Hepatocyte (in vitro differentiated cells): Measurements from ENCODE around the gene PIGT. TPM values are rescaled to one million over a fixed set of nuclear protein-coding genes. Genes with fewer than 3 reads are reported as not detected.

Experiments used
- DNase-seq: peaks from one replicate; pipeline ENCODE4 v3.0.0-alpha.2; 2016; ENCODE audit warnings: low spot score
- H2AFZ ChIP-seq: fragments of 200-600 bp; sonication (generic); 2 replicates; pipeline ENCODE4 v1.6.0; 2016; ENCODE audit warnings: antibody characterized with exemption, mild to moderate bottlenecking
- H3K27ac ChIP-seq: fragments of 200-600 bp; sonication (generic); 2 replicates; pipeline ENCODE4 v1.5.1; 2016; ENCODE audit warnings: mild to moderate bottlenecking
- H3K27me3 ChIP-seq: fragments of 200-600 bp; sonication (generic); 2 replicates; pipeline ENCODE4 v1.6.1; 2016
- H3K36me3 ChIP-seq: fragments of 200-600 bp; sonication (generic); replicated peaks from 2 replicates; pipeline ENCODE4 v1.5.1; 2016; ENCODE audit warnings: low read depth; ENCODE audit not compliant: insufficient read depth
- H3K4me1 ChIP-seq: fragments of 200-600 bp; sonication (generic); 2 replicates; pipeline ENCODE4 v1.5.1; 2016; ENCODE audit warnings: mild to moderate bottlenecking, moderate library complexity; ENCODE audit not compliant: insufficient read depth
- H3K4me2 ChIP-seq: fragments of 200-600 bp; sonication (generic); 2 replicates; pipeline ENCODE4 v1.6.0; 2016
- H3K4me3 ChIP-seq: fragments of 200-600 bp; sonication (generic); 2 replicates; pipeline ENCODE4 v1.5.1; 2016; ENCODE audit warnings: mild to moderate bottlenecking
- H3K79me2 ChIP-seq: fragments of 200-600 bp; sonication (generic); 2 replicates; pipeline ENCODE4 v1.6.0; 2017; ENCODE audit warnings: mild to moderate bottlenecking
- H3K9me2 ChIP-seq: fragments of 200-600 bp; sonication (generic); replicated peaks from 2 replicates; pipeline ENCODE4 v1.6.0; 2017; ENCODE audit warnings: mild to moderate bottlenecking; ENCODE audit not compliant: insufficient read depth
- H3K9me3 ChIP-seq: fragments of 200-600 bp; sonication (generic); 2 replicates; pipeline ENCODE4 v1.5.1; 2016; ENCODE audit warnings: low read depth, mild to moderate bottlenecking
- H4K20me1 ChIP-seq: fragments of 200-600 bp; sonication (generic); 2 replicates; pipeline ENCODE4 v1.6.0; 2016; ENCODE audit warnings: mild to moderate bottlenecking; ENCODE audit not compliant: insufficient read depth, poor library complexity, severe bottlenecking
- EZH2 ChIP-seq: fragments of 200-600 bp; sonication (generic); IDR thresholded peaks from 2 replicates; pipeline ENCODE4 v1.6.1; 2016; ENCODE audit warnings: antibody characterized with exemption, mild to moderate bottlenecking, borderline replicate concordance
- EZH2phosphoT487 ChIP-seq: fragments of 200-600 bp; sonication (generic); IDR thresholded peaks from one replicate; pipeline ENCODE4 v1.6.1; 2018; ENCODE audit warnings: antibody characterized with exemption, mild to moderate bottlenecking, low read depth, moderate library complexity; ENCODE audit not compliant: unreplicated experiment, severe bottlenecking
- WGBS: methylation state at CpG from one replicate; pipeline ENCODE4 v1.1.6; 2016; ENCODE audit warnings: low lambda C conversion rate; ENCODE audit errors: missing lambda C conversion rate; 5-methylcytosine and 5-hydroxymethylcytosine counted together
- polyA plus RNA-seq: library from polyadenylated mRNA; unstranded; fragments of >200 nt; fragmentation: Nextera tagmentation; extraction: Ambion mirVana; gene quantifications from 2 replicates; pipeline ENCODE4 v1.2.1, GENCODE V29; 2016
- total RNA-seq: library from RNA; depleted of rRNA; stranded (reverse); fragments of >200 nt; gene quantifications from 2 replicates; pipeline ENCODE4 v1.2.3, GENCODE V29; 2014
- TF ChIP-seq, protein P1 (sequence below): fragments of 200-600 bp; sonication (generic); IDR thresholded peaks from 2 replicates; pipeline ENCODE4 v1.5.1; 2016; ENCODE audit warnings: antibody characterized with exemption, mild to moderate bottlenecking; ENCODE audit not compliant: poor library complexity

PIGT gene
- total and polyA plus RNA-seq, 2 experiments from 2014 or later: 67.1 to 163 TPM

DNA sequence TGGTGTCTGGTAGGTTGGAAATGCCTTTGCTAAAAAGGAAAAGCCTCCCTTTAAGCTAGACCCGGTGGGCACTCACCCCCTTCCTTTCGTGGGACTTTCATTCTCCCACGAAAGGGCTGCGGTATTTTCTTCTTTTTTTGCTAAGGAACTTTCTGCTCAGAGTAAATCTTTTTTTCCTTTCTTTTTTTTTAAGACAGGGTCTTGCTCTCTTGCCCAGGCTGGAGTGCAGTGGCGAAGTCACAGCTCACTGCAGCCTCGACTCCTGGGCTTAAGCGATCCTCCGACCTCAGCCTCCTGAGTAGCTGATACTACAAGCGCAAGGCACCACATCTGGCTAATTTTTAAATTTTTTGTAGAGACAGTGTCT is 41.9 kb upstream of the PIGT start:
- no peak for DNase-seq
- Histone ChIP-seq H3K36me3 (no peaks in the 10 kb centered on the region), H3K4me1 (peaks cover 8% of the 10 kb centered on the region), H3K4me2 (peak overlapping the region; percentile 92), H3K9me2 (no peaks in the 10 kb centered on the region), H3K79me2 (no peaks in the 10 kb centered on the region), H4K20me1 (no peaks in the 10 kb centered on the region), H3K27ac (no peak overlapping the region), H3K4me3 (no peak overlapping the region), H3K27me3 (no peaks in the 10 kb centered on the region), H3K9me3 (no peaks in the 10 kb centered on the region), H2AFZ (no peak overlapping the region)
- WGBS: 66% methylated on average over 9 of the region's 9 CpGs
- TF ChIP-seq EZH2 (no peak), EZH2phosphoT487 (no peak)
- TF ChIP-seq, protein P1, sequence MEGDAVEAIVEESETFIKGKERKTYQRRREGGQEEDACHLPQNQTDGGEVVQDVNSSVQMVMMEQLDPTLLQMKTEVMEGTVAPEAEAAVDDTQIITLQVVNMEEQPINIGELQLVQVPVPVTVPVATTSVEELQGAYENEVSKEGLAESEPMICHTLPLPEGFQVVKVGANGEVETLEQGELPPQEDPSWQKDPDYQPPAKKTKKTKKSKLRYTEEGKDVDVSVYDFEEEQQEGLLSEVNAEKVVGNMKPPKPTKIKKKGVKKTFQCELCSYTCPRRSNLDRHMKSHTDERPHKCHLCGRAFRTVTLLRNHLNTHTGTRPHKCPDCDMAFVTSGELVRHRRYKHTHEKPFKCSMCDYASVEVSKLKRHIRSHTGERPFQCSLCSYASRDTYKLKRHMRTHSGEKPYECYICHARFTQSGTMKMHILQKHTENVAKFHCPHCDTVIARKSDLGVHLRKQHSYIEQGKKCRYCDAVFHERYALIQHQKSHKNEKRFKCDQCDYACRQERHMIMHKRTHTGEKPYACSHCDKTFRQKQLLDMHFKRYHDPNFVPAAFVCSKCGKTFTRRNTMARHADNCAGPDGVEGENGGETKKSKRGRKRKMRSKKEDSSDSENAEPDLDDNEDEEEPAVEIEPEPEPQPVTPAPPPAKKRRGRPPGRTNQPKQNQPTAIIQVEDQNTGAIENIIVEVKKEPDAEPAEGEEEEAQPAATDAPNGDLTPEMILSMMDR: no peak

DNA sequence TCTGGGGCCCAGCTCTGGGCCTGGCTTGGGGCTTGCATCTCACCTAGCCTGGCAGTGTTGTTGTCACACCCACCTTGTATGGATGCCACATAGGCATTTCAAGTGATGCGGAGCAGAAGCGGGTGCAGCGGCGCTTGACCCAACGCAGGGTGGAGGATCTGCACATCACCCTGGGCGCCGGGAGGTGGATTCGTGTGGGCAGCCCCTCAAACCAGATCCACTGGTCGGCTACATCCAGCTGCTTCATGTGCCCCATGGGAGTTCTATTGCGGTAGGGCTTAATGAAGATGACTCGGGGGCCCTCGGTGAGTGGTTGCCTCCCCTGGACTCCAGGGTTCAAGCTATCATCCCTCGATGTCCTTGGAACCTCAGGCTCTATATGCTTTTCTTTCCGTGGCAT is 41.0 kb upstream of the PIGT start:
- Histone ChIP-seq H4K20me1 (no peaks in the 10 kb centered on the region), H3K27ac (no peak overlapping the region), H3K36me3 (no peaks in the 10 kb centered on the region), H3K9me2 (no peaks in the 10 kb centered on the region), H2AFZ (no peak overlapping the region), H3K79me2 (no peaks in the 10 kb centered on the region), H3K9me3 (no peaks in the 10 kb centered on the region), H3K4me2 (no peak overlapping the region), H3K4me1 (peaks cover 8% of the 10 kb centered on the region), H3K27me3 (no peaks in the 10 kb centered on the region), H3K4me3 (no peak overlapping the region)
- no peak for DNase-seq
- 98% methylated on average over 14 of the region's 14 CpGs for WGBS
- TF ChIP-seq, protein P1: no peak
- TF ChIP-seq EZH2 (no peak), EZH2phosphoT487 (no peak)

DNA sequence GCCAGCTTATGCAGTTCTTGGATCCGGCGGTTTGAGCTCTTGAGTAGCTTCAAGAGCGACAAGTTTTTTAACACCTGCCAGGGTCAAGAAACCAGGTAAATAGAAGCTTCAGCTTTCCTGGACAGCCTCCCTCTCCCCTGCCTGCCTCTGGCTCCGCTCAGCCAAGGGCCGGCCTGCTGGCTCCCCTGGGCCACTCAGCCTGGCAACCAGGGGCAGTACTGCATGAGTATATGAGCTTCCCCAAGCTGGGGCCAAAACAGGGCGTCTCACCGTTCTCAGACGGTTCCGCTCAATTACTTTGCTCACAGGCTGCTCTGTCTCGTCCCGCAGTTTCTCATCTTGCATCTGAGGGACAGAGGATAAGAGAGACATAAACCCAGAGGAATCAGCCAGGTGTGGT is 38.7 kb upstream of the PIGT start:
- Histone ChIP-seq H3K79me2 (no peaks in the 10 kb centered on the region), H3K36me3 (no peaks in the 10 kb centered on the region), H3K4me3 (no peak overlapping the region), H3K27ac (no peak overlapping the region), H3K27me3 (no peaks in the 10 kb centered on the region), H3K4me2 (no peak overlapping the region), H2AFZ (no peak overlapping the region), H4K20me1 (no peaks in the 10 kb centered on the region), H3K4me1 (peaks cover 8% of the 10 kb centered on the region), H3K9me3 (no peaks in the 10 kb centered on the region), H3K9me2 (no peaks in the 10 kb centered on the region)
- DNase-seq: no peak
- TF ChIP-seq, protein P1: no peak
- no peak for TF ChIP-seq EZH2
- TF ChIP-seq EZH2phosphoT487: no peak
- WGBS: 69% methylated on average over 11 of the region's 11 CpGs

DNA sequence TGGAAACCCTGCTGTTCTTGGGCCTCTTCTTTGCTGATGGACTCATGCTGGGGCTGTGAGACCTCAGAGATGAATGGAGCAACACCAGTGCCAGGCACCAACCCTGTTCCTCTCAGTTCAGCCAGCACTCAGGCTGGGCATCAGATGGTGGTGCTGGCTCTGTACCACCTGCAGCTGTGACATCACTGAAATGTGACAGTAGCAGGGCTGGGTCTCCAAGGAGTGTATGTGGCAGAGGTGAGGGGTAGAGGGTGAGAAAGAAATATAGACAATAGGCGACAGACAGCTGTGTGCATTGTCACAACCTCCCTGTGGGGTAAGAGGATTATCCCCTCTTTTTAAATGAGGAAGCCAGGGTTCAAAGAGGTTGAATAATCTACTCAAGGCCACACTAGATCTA is 37.8 kb upstream of the PIGT start, which contains the start of gene TP53TG5:
Gene TP53TG5 (minus strand): TSS at position 135 of the 400 bp plus-strand sequence. CDS start 89 bp downstream, at position 46.
- TF ChIP-seq, protein P1: no peak
- no peak for TF ChIP-seq EZH2
- no peak for TF ChIP-seq EZH2phosphoT487
- no peak for DNase-seq
- Histone ChIP-seq H3K27ac (no peak within 1 kb of the TSS), H3K27me3 (no peaks in the 10 kb centered on the region), H2AFZ (no peak within 1 kb of the TSS), H3K79me2 (no peaks in the 10 kb centered on the region), H3K36me3 (no peaks in the 10 kb centered on the region), H3K9me3 (no peaks in the 10 kb centered on the region), H4K20me1 (no peaks in the 10 kb centered on the region), H3K4me2 (no peak within 1 kb of the TSS), H3K9me2 (no peaks in the 10 kb centered on the region), H3K4me1 (peaks cover 5% of the 10 kb centered on the region), H3K4me3 (no peak within 1 kb of the TSS)
- WGBS: 81% methylated on average over 1 of the region's 1 CpG
